CD4-positive, alpha-beta T cell treated with Interleukin-17A for 1 hour (primary cell): Measurements from ENCODE around the gene ETV7.
"Not testable (repeated sequence)": the region's sequence is repeated elsewhere in the genome, so short reads cannot be mapped to it uniquely, and the experiment has no call there.

Experiments
- DNase-seq: peaks from one replicate; pipeline ENCODE4 v3.0.0-alpha.2; 2020

Gene ETV7

DNA sequence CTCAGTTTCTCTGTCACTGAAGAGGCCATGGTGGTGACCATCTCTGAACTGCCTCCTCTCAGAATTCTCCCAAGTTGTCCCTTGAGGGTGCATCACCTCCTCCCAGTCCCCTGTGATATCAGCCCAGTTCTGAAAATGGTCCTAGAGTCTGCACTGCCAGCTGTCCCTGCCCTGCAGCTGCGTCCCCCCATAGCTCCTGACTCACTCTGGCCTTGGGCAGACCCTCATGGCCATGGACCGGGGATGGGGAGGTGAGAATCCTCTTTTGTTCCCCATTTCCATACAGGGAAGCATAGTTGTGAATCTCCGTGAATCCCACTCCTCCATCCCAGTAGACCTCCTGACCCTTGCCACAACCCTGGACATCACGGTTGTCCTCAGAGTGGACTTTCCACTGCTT, 4.5 kb downstream of the ETV7 start:
- no peak for DNase-seq

DNA sequence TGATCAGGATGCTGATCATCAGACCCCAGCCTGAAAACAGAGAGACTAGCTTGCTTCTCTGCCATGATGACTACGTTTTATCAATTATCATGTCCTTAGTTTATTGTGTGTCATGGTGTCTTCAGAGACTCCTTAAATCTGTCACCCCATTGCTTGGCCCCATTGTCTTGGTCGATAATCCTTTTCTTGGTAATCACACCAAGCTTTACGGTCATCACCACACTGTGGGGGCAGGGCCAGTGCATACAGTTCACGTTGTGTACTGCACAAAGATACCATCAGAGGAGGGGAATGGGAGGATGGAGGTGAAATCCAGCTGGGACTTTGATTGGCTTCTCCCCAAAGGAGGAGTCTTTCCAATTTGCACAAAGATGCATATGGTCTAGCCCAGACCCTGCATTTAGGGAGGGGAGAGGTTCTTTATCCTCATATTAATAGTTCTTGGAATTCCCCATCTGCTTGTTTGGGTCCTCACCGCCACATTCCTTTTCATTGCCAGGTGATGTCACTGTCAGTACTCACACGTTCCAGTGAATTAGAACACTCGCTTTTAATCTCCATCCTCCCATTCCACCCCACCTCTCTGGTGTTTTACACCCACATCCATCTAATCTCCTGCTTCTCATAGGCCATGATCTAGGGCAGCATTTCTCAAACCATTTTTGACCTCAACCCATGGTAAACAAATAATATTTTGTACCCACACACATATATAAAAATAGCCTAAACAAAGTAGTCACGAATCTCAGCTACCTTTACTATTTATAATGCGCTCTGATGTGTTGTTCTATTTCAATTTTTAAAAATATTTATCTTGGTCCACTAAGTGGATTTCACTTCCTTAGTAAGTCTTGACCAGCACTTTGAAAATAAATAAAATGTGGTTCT, 5.7 kb downstream of the ETV7 start:
- DNase-seq = no peak

- DNase-seq = no peak
Measured at GRCh38 chr6:36380166-36380565, 7.3 kb downstream of the ETV7 start.

DNA sequence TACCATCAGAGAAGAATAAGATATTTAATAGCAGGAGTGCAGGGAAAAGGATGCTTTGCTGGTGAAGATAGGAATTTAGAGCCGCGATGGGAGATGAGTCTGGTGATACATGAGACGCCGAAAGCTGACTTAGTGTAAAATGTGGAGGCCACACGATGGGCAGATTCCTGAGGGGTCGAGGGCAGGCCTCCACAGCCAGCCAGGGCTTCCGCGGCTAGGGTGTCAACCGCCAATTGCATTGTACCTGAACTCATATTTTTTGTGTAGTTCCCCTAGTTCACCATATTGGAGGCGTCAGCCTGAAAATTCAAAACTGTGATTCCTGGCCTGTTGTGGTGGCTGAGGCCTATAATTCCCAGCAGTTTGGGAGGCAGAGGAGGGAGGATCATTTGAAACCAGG, 8.5 kb downstream of the ETV7 start:
- DNase-seq = no peak

GRCh38 chr6:36378243-36378920, 9.1 kb downstream of the ETV7 start:
- DNase-seq = no peak

DNA sequence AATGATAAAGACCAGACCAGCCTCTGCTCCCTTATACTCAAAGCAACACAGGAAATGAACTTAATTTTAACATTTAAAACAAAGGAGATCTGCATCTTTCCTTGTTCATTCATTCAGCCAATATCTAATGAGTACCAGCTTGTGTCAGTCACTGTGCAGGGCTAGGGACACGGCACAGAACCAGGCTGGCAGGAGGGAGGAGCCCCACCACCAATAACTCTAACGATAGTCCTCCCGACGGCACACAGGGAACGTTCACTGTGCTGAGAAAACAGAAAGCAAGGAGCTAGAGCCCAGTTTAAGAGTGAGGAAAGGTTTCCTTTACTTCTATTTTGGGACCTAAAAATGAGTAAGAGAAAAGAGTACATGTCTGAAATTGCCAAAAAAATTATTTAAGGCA, 9.9 kb downstream of the ETV7 start:
- no peak for DNase-seq

DNA sequence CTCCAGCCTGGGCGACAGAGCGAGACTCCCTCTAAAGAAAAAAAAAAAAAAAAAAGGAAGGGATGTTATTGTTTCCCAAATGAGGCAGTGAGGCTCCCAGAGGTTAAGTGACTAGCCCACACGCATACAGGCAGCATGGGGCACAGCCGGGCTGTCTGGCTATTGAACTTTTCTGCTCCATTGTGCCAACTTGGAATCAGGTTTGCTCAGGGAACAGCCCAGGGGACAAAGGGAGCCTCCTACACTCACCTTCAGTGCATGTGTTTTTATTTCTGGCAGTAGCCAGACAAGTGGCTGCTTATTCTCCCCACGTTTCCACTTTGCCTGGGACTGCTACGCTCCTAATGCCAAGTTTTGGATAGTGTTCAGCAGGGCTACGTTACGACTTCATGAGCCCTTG, 10.7 kb downstream of the ETV7 start:
- DNase-seq = no peak

DNA sequence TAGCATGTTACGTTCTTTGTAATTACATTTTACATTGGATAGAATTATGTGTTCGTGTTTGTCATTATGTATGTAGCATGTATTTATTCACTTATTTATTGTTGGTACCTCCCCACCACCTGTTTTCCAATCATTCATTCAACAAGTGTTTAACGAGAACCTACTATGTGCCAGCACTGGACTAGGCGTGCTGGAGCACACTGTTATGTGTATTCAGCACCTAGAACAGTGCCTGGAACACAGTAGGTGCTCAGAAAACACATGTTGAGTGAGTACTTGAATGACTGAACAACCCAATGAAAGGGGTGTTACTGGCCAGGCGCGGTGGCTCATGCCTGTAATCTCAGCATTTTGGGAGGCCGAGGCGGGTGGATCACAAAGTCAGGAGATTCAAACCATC, 11.3 kb downstream of the ETV7 start:
- DNase-seq = no peak

DNA sequence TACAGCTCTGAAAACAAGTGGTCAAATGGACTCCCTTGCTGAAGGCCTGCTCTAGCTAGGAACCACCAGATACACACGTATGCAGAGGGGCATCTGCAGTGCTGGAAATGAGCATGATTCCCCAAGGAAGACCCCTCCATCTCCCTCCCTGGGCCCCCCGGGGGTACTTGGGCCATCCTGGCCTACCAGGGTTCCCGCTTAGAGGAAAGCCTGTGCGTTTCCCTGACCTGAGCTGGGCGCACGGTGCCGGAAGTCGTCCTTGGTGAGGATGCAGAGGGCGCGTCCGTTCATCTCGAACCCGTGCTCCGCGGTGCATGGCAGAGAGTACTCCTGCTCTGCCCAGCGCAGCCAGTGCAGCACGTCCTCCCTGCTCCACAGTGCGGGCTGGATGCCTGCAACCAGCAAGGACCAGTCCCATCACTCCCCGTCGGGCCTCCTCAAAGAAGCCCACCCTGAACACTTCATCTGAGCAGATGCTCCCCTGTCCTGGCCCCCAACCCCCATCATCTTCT, 11.8 kb downstream of the ETV7 start:
- no peak for DNase-seq

- no peak for DNase-seq
Measured at GRCh38 chr6:36374972-36375371, 12.5 kb downstream of the ETV7 start.

DNA sequence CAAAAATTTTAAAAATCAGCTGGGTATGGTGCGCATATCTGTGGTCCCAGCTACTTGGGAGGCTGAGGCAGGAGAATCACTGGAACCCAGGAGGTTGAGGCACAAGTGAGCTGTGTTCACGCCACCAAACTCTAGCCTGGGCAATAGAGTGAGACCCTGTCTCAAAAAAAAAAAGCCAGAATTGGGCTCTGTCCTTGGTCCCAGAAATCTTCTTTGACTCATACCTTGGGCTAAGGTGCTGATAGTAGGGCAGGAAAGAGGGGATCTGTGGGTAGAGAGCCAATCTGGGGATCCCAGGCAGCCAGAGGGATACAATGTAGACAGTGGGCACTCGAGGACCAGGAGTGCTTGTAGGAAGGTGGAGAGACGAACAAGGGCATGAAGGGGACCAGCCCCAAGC, 13.3 kb downstream of the ETV7 start:
- DNase-seq = no peak

DNA sequence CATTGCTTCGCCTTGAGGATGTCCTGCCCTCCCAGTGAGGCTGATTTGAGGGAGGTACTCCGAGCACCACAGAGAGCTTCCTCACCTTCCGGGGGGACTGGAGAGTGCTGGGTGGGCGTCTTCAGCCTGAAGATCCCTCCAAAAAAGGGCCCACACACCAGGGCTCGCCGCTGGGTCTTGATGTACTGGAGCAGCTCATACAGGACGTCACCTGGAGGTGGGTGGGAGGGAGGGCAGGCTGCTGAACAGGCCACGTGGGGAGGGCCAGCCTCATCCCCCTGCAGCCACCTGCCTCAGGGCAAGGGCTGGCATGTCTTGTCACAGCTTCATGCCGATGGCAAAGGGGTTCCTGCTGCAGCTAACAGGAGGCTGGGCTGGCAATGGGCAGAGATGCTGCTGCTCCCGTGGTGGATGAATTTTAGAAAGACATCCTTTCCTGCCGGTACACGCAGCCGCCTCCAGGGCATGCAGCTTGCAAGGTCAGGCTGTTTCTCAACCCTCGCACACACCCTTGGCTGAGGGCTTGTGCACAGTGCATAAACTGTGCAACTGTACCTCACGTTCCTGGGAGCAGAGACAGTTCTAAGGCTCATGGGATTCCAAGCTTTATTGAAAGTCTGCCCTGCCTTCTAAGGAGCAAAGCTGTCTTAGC, 14.0 kb downstream of the ETV7 start:
- DNase-seq = no peak

DNA sequence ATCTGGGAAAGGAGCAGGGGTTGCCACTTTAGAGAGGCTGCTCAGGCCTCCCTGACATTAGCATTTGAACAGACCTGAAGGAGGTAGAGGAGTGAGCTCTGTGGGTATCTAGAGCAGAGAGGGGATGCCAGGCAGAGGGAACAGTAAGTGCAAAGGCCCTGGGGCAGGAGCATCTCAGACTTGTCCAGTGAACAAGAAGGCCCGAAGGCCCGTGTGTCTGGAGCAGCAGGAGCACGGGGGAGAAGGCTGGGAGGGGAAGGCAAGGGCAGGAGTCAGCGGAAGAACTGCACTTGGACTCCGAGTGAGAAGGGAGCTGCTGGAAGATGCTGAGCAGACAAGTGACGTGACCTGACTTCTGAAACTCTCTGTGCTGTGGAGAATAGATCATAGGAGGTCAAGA, 15.4 kb downstream of the ETV7 start:
- DNase-seq = no peak

DNA sequence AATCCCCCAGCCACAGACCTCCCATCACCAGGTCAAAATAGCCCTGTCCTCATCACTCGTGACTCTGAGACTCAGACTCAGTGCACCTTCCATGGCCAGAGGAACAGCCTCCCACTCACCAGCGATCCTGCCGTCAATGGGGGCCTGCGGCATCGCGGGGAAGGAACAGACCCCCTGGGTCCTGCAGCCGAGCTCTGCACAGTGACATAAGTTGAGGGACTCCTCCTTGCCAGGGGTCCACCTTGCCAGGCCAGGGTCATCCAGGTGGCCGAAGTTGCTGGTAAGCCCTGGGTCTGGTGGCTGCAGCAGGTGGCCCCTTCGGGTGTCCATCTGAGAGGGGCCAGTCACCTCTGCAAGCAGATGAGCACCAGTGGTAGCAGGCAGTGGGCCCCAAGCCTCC, 16.3 kb downstream of the ETV7 start:
- no peak for DNase-seq

DNA sequence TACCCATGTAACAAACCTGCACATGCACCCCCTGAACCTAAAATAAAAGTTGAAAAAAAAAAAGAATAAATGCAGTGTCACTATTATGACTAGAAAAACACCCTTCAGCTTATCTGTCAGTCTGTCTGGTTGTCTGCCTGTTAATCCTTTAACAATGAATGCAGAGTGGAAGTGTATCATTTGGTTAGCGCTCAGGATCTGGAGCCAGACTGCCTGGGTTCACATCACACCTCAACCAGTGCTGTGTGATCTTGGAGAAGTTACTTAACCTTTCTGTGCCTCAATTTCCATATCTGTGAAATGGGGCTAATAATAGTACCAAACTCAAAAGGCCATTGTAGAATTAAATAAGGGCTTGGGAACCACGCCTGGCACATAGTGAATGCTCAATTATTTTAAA, 16.8 kb downstream of the ETV7 start:
- DNase-seq = no peak

DNA sequence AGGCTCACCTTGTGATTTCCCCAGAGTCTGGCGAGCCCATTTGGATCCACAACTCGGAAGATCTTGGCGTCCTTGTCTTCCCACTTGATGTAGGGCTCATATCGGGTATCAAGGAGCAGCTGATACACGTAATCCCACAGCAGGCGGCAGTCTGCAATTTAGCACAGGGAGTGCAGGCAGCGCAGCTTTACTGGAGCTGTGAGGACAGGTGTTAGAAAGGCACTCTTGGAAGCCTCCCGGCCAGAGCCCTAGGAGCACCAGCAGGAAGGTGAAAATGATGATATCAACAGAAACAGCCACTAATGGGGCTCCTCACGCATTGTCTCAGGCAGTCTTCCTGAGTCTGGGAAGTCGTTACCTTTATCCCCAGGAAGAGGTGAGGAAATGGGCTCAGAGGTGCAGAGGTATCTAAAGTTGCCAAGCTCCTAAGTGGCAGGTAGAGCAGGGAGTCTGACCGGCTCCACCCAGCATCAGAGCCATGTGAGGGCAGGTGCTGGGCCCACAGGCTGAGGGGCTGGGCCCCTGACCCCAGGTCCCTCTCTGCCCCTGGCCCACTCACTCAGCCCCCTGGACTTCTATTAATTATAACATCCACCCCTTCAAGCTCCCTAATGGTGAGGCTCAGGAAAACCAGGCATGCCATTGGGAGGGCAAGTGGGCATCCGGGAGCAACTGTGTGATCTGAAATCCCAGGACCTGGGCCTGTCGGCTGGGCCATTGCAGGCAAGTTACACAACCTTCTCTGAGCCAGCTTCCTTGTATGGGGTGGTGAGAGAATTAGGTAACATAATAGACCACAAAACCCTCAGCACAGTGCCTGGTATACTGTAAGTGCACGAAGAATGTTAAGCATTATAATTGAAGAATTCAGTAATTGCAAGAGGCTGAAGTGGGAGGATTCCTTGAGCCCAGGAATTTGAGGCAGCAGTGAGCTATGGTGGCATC, 18.3 kb downstream of the ETV7 start:
- DNase-seq = no peak

DNA sequence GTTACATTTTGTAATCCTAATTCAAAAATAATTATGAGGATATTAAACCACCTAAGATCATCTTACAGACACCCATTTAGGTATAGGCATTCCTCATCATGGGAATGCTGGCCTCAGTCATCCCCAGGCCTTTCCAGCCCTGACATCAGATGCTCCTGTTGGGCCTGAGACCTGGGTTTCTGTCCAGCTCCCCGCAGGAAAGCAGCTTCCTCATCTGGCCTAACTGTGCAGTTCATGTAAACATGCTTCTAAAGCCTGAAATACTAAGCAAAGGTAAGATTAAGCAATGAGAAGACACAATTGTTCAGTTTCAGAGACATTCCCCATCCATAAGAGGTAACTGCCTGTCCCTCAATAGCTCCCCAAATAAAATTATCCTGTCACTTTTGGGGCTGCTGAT, 19.0 kb downstream of the ETV7 start:
- DNase-seq = no peak

DNA sequence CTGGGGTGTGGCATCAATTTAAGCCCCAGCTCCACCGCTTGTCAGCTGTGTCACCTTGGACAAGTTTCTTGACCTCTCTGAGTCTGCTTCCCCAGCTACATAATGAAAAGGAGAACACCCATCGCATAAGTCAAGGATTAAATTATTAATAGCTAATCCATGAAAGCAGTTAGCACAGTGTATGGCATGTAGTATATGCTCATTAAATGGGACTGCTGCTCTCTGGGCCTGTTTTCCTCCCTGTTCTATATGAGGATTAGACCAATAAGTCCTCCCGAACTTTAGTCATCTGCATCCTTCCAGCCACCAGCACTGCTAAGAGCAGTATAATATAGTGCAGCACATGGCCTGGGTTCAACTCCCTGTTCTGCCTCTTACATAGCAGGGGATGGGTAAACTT, 19.7 kb downstream of the ETV7 start:
- no peak for DNase-seq

DNA sequence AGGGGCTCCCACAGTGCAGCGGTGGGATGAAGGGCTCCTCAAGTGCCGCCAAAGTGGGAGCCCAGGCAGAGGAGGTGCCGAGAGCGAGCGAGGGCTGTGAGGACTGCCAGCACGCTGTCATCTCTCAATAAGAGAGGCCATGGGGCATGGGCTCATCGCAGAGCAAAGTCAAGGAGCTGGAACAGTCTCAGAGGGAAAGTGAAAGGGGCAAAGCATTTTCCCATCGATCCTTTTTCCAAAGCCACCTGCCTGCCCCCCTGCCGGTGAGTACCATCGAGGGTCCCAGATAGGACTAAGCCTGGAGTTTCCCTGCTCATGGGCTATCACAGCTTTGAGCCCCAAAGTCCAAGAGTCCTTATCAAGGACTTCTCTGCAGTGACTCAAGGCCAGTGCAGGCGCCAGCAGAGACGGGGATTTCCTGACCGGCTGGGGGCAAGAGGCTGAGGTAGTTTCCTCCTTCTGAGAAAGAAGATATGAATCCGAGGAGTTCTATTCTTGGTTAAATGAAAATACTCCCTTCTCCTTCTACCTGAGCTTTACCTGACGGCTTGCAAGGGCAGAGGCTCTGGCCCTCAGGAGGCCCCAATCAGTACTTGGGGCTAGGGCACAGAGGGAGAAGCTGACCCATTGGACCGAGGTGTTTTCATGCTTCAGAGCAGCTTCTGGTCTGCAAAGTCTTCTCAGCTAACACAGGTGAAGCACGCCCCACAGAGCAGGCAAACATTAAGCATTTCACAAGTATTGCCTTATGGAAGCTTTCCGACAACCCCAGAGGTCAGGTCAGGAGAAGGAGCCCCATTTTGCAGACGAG, 22.6 kb downstream of the ETV7 start:
- no peak for DNase-seq

GRCh38 chr6:36364061-36364635, 23.3 kb downstream of the ETV7 start:
- DNase-seq = not testable (repeated sequence)

DNA sequence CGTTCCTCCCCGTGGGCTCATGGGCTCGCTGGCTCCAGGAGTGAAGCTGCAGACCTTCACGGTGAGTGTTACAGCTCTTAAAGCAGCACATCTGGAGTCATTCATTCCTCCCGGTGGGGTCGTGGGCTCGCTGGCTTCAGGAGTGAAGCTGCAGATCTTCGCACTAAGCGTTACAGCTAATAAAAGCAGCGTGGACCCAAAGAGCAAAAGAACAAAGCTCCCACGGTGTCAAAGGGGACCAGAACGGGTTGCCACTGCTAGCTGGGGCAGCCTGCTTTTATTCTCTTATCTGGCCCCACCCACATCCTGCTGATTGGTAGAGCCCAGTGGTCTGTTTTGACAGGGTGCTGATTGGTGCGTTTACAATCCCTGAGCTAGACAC, 24.1 kb downstream of the ETV7 start:
- DNase-seq = not testable (repeated sequence)
